HS-27A (cell line): ENCODE results near the gene ZNF23.
A peak's percentile ranks its signal among the peaks of the same experiment; 100 is the strongest.
"Not testable (repeated sequence)": the region's sequence is repeated elsewhere in the genome, so short reads cannot be mapped to it uniquely, and the experiment has no call there.

Experiments
- DNase-seq: peaks from one replicate; pipeline ENCODE4 v3.0.0-alpha.2; 2012; ENCODE audit warnings: low read depth, missing footprints

The ZNF23 gene

GRCh38 chr16:71461686-71462648 is at the start of gene ZNF23:
Gene ZNF23, minus strand, starts transcription at chr16:71462247. Its CDS starts 5,451 bp downstream, at chr16:71456796.
- DNase-seq, result no peak

DNA sequence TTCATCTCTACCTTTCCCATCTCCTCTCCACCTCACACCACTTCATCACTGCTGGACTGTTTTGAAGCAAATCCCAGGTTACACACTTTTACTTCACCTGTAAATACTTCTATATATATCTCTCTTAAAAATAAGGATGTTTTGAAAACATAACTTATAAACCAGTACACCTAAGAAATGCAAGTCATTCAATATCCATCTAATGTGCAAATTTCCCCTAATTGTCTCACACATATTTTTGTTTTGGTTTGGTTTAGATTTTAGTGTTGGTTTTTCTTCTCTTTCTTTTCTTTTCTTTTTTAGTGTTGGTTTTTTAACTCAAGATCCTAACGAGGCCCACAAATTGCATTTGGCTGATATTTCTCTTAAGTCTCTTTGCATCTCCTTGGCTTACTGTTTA is 45.0 kb upstream of the ZNF23 start:
- DNase-seq, result no peak

- no peak for DNase-seq
Observed at GRCh38 chr16:71504901-71505300, 42.9 kb upstream of the ZNF23 start.

GRCh38 chr16:71504051-71504450 is 42.0 kb upstream of the ZNF23 start:
- DNase-seq, result not testable (repeated sequence)

- DNase-seq, result no peak
Observed at GRCh38 chr16:71501547-71501946, 39.5 kb upstream of the ZNF23 start.

GRCh38 chr16:71500964-71501363 is 38.9 kb upstream of the ZNF23 start:
- DNase-seq, result no peak

GRCh38 chr16:71499775-71500364 is 37.8 kb upstream of the ZNF23 start:
- no peak for DNase-seq

GRCh38 chr16:71498031-71498430 is 36.0 kb upstream of the ZNF23 start:
- no peak for DNase-seq

DNA sequence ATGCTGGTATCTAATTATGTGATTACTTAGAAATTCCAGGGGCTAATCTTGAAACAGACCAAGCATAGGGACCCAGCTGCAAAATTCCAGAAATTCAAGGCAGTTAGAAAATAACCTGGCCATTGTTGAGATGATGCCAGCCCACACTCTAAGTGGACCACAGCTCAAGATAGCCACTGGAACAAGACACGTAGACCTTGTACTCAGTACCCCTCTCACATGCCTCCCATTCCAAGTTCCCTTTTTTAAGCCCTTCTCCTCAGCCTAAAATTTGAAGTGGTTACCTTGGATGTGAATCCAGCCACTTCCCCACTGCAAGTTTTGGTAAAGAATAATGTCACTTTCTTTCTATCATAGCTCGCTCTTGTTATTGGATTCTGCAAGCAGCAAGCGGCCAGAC is 31.2 kb upstream of the ZNF23 start:
- no peak for DNase-seq

DNA sequence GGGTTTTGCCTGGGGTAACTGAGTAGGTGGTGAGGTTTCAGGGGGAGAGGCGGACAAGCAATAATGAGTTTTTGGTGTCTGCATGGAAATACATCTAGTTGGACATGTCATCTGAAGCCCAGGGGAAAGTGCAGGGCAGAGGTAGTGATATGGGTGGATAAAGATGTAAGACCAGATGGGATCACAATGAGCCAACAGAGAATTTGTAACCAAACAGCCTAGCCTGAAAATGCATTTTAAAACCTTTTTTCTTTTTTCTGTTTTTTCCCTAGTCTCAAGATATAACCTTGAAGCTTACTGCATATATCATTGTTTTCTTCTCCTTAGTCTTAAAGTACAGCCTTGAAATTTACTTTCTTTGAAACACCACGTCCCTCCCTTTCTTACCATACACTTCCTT is 30.7 kb upstream of the ZNF23 start:
- DNase-seq, result no peak

- no peak for DNase-seq
Observed at GRCh38 chr16:71491054-71491453, 29.0 kb upstream of the ZNF23 start.

- DNase-seq, result no peak
Observed at GRCh38 chr16:71490361-71490760, 28.3 kb upstream of the ZNF23 start.

- DNase-seq, result no peak
Observed at GRCh38 chr16:71489122-71489521, 27.1 kb upstream of the ZNF23 start, which contains the start of gene ZNF19. Gene ZNF19, minus strand, starts transcription at chr16:71489324. Its CDS starts 7,210 bp downstream, at chr16:71482114.

DNA sequence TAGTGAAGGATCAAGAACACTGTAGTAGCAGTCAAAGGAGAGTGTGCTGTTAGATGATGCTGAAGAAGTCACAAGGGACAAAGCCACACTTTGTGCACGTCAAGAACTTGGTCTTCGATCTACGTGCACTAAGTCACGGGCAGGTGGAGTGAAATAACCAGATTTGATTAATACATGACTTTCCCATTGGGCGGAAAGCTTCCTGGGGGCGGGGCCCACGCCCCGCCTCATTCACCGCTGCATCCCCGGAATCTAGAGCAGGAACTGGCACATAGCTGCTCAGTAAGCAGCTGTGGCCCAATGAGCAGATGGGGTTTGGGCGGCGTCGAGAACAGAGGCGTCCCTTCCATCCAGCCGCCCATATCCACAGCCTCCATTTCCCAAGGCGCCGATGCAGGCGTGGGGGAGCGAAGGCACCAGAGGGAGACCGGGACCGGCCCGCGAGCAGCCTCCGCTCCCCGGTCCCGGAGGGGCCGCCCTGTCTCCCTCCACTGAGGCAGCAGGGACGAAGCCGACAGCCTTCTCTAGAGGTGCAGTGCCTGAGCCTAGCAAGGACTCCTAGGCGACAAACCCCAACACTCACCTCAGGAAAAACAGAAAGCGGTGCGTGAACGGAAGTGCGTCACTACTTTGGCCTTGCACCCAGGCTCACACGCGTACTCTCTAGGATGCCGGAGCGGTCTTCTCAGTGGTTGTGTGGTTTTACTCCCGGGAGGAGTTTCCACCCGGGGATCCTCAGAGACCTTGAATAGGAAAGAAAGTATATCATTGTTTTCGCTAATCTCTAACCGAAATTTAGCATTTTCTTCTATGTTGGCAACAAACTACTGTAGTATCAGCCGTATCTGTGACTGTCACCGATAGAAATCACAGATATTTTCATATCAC is 22.2 kb upstream of the ZNF23 start:
- peak; percentile 89 for DNase-seq

GRCh38 chr16:71482569-71482968 is 20.5 kb upstream of the ZNF23 start:
- DNase-seq, result no peak

- no peak for DNase-seq
Observed at GRCh38 chr16:71480956-71481355, 18.9 kb upstream of the ZNF23 start.

- no peak for DNase-seq
Observed at GRCh38 chr16:71479420-71479819, 17.4 kb upstream of the ZNF23 start.

GRCh38 chr16:71476457-71477124 is 14.5 kb upstream of the ZNF23 start:
- no peak for DNase-seq

GRCh38 chr16:71474864-71475263 is 12.8 kb upstream of the ZNF23 start:
- peak; percentile 94 for DNase-seq

- DNase-seq, result peak; percentile 69
Observed at GRCh38 chr16:71473891-71474290, 11.8 kb upstream of the ZNF23 start.

GRCh38 chr16:71472931-71473330 is 10.9 kb upstream of the ZNF23 start:
- no peak for DNase-seq

DNA sequence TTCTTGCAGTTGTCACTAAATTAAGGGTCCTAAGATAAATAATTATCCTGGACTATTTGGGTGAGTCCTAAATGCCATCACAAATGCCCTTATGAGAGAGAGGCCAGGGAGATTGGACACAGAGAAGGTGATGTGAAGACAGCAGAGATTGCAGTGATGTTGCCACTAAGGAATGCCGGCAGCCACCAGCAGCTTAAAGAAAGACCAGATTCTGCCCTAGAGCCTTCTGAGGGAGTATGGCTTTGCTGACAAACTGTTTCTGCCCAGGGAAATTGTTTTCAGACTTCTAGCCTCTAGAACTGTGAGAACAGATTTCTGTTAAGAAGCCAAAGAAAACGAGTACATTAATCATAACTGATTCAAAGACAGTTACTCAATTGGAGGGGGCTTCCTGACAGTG is 10.0 kb upstream of the ZNF23 start:
- DNase-seq, result no peak
